ENCODE results near the gene RUFY1.

The RUFY1 gene

DNA sequence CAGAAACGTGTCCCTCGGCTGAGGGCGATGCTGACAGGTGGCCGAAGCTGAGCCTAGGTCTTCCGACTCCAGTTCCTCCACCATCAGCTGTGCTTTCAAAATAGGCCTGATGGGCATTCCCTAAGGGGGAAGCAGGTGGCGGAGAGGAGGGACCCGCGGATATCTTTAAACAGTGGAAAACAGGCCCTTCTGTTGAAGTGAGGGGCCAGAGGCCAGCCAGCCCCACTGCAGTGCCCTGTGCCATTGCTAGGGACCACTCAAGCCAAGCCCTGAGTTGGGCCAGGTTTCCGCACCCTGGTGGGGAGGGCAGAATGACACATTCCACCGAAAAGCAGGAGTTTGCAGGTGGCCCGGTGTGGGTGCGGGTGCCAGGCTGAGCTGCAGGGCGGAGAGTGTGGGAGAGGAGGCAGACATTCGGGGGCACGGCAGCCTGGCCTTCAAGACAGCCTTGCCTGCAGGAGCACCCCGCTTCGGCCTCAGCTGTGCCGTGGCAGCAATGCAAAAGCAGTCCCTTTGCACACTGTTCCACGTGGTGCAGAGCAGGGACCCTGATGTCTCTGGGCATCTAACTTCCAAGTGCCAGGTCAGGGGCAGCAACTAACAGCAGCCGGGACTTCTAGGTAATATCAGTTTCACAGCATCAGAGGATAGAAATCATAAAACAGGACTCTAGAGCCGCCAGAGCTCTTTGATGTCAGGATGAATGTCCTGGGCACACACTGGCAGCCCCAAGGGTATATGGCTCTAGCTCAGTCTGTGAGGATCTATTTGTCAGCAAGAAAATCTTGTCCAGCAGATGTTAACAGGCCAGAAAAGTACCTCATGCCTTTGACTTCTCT lies 55.9 kb downstream of the RUFY1 start:
- no peak for DNase-seq

DNA sequence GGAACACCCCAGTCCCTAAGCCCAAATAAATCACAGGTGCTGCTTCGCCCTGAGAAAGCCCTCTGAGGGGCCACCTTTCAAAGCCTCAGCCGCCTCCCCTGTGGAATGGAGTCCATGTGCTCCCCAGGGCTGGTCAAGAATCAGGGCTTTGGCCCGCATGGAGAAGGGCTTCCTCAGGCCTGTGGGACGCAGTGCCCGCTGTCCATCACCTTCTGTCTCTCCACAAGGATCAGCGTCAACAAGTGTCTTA lies 56.5 kb downstream of the RUFY1 start:
- DNase-seq, result no peak

DNA sequence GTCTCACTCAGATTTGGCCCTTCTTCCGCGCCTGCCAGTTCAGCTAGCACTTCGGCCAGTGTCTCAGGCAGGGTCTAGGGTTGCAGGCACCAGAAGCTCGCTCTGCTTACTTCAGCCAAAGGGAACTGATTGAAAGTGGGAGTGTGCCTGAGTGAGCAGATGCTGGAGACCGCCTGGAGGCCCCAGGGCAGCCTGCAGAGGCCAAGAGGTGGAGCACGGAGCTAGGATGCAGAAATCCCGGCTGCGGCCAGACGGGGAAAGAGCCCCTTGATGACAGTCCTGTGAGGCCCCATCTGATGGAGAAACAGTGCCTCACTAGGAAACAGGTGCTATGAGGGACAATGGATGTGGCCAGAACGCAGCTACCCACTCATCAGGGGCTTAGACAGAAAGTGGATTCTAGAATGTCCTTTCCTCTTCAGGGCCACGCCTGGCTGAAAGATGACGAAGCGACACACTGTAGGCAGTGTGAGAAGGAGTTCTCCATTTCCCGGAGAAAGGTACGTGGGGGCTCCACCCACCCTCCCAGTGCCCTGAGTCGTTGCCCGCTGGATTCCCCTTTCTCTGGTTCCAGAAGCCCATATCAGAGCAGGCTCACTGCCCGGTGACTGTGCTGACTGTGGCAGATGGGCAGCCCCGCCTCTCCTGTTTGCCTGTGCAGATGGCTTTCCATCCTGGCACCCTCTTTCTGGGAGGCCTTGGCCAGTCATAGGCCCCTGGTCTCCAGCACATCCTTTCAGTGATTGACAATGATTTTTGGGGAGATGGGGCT lies 57.0 kb downstream of the RUFY1 start:
- peak; percentile 10 for DNase-seq

DNA sequence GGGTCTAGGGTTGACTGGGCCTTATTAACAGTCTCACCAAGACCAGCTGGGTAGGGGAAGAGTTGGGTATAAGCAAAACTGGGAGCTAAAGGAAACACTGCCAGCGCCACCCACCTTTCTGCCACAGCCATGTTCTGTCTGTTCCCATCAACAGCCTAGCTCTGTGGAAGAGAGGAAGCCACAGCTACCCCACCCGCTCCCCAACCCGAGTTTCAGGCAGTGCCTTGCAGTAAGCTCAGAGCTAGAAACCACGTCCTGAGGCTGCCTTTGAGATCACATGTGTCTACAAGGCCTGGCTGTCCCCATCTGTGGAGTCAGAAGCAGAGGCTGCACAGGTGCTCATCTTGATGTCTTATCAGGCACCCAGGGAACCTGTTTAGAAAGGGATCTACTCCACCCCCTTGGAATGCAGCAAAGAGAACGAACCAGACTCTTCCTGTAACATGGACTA lies 57.8 kb downstream of the RUFY1 start:
- no peak for DNase-seq

DNA sequence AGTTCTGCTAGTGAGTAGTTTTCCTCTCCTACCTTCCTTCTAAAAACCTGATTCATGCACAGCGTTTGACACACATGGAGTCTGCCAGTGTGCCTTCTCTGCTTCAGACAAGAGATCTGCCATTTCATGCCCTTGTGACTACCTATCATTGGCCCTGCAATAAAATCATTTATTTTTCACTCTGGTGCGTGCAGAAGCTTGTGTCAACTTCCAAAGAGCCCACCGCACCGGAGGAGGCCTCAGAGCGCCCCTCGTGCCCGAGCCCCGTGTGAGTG lies 59.4 kb downstream of the RUFY1 start:
- DNase-seq, result no peak

DNA sequence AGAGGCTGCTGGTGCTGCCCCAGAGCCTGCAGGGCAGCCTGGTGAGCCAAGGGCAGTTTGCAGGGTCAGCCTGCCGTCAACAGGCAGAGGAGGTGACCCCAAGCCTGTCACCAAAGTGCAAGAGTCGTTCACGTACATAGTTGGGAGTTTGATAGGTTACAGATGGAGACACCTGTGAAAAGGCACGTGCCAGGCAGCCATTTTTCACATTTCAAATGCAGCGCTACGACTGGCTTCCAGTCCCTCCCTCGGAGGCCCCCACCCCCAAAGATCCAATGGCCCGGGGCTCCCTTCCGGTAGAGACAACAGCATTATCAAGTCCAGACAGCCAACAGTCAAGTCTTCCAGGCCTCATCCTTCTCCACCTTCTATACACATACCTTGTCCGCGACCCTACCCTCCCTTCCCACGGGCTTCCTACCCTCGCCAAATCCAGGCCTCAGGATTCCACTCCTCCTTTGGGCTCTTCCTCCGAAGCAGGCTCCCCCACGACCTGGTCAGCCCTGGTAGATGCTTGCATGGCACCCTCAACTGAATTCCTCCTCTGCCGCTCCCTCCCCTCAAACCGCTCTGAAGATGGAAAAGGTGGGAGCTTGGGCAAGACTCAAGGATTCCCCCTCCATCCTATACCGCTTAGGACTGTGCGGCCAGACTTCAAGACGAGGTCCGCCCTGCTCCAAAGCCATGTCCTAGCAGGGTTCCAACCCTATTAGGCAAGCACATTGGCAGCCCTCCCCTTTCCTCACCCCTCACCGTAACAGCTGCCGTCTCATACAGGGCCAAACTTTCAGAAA lies 60.0 kb downstream of the RUFY1 start:
- DNase-seq, result no peak

DNA sequence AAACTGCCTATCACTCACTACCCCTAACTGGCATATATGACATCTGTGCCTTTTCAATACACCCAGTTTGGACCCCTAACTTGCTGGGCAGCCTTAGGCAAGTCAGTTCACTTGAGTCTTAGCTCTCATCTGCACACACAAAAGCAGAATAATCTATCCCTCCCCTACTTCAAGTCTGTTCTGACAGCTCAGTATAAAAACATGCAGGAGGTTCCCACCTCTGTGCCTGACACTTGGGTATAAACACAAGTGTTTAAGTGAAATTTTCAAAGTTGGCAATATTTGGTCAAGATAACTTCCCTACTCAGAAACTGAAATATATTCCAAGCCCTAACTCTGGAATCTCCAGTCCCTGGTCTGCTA lies 60.5 kb downstream of the RUFY1 start:
- no peak for DNase-seq

DNA sequence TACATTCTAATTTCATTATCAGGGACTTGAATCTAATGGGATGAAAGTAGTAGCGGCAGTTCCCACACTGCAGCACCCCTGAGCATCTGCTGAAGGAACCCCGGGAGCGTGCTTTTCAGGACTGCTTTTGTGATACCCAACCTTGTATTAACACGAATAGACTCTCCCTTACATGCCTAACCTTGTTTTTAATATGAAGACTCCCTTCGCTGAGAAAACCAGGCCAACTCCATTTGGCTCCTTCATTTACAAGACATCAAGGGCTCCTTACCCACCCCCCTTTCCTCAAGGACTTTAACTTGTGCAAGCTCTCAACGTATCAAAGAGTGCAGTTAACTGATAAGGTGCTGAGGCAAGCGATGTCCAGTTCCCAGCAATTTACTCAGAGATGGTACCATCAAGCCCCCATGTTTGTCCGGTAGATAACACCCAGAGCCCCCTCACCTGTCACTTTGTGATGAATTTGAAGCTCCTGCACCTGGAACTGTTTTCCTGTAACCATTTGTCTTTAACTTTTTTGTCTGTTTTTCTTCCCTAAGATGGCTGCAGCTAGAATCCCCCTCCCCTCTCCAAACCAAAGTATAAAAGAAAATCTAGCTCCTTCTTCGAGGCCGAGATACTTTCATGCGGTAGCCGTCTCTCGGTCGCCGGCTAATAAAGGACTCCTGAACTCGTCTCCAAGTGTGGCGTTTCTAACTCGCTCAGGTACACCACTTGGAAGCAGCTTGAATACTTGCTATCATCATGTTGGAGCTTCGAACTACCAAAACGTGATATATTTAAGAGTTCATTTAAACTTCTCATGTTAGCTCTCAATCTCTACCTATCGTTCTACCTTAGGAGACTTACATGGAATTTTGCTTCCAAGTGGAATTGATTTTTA lies 62.5 kb downstream of the RUFY1 start:
- DNase-seq, result no peak

DNA sequence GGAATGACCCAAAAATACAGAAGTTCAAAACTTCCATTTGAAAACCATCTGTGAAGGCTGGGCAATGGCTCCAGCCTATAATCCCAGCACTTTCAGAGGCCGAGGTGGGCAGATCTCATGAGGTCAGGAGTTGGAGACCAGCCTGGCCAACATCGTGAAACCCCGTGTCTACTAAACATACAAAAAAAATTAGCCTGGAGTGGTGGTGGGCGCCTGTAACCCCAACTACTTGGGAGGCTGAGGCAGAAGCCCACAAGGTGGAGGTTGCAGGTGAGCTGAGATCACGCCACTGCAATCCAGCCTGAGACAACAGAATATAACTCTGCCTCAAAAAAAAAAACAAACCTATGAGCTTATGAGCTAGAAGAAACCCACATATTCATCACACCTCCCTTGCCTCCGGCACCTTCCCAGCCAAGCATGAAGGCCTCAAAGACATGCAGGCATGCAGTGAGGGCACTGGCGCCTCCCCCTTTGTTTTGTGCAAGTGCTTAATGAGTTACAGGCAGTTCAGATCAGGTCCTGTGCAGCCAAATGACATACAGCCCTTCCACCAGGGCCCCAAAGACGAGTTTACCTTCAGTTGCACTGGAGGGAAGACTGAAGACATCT lies 63.2 kb downstream of the RUFY1 start:
- no peak for DNase-seq

DNA sequence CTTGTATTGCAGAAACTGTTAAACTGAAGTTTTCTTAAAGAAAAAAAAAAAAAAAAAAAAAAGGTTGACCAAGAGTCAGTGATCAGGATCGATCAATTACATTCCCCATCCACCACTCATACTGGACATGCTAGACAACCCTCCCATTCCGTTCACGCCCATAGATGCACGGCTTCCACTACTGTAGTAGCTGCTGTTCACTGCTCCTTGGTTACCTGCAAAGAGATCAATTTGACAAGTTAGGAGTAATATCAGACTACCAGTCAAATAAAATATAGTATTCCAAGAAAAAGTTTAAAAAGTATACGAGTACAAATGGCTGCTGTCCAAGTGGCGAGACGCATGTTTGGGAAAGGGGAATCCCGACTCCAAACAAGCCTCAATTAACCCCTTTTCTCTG lies 64.4 kb downstream of the RUFY1 start:
- no peak for DNase-seq

DNA sequence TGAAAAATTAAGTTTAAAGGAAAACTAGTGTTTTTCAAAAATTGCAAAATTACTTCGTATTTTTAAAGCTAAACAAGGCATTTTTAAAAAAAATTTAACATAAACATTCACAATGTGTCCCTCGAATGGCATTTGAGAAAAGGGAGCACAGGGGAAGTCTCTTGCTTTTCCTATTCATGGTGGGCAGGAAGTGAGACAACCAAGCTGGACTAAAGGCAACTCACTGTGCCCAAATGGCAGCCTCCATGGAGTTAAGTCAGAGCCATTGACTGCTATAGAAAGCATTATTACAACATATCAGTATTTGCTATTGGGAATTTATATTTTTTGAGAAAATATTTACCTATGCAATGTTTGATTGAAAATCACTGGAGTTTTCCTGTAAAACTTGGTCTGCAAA lies 64.8 kb downstream of the RUFY1 start:
- DNase-seq, result no peak

DNA sequence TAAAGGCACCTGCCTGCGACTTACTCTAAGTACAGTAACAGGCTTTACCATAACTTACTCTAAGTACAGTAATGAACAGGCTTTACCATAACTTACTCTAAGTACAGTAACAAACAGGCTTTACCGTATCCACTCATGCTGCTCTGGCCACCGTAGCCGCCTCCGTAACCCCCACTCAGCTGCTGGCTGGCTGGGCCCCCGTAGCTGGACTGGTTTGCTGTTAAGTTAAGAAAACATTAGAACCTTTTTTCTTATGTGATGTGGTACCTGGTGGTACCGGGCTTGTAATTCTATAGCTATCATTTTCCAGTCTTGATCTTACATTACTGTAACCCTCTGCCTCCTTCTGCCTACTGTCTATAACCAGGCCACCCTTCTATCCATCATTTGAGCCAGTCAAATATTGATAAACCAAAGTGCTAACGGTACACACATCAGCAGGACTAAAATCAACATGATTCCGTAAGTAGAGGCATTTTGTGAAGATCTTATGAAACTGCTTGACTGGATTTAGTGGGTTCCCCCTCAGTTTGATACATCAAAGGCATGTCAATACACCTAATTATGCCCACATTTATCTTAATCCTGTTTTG lies 65.7 kb downstream of the RUFY1 start:
- no peak for DNase-seq

DNA sequence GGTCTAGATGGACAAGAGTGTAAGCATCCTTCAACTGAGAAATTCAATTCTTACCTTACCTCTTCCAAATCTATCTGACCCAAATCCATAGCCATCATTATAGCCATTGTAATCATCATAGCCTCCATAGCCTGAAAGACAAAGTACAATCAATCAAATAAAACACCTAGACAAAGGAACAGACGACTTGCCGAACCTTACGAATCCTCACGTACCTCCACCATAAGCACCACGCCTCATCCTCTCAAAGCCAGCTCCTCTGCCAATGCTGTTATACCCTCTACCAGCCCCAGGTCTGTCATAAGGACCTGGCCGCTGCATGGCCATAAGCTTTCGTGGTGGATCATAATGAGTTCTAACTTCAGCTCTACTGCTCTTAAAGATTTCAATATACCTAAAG lies 67.6 kb downstream of the RUFY1 start:
- no peak for DNase-seq

DNA sequence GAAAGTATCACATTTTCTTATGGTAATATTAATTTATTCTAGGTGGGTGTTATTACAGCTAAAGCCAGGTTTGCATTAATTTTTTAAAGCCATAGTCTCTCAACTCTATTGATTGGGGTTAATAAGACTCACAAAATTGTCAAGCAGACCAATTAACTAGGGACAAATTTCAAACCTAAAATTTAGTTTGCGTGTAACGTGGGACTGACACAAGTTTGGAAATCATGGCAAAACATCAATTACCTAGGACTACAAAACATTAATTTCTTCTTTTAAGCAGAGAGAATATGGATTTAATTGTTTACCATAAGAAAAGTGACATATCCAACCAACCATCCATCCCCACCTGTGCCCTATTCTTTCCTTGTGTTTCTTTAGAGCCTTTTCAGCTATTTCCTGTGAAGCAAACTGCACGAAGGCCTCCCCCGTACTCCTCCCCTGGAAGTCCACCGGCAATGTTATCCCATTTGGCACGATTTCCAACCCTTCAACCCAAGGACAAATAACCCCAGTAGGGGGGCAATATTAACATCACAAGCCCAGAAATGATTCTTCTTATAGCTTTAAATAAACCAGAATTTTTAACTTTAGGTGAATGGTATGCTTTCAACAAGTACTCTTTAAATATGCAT lies 68.7 kb downstream of the RUFY1 start:
- no peak for DNase-seq

DNA sequence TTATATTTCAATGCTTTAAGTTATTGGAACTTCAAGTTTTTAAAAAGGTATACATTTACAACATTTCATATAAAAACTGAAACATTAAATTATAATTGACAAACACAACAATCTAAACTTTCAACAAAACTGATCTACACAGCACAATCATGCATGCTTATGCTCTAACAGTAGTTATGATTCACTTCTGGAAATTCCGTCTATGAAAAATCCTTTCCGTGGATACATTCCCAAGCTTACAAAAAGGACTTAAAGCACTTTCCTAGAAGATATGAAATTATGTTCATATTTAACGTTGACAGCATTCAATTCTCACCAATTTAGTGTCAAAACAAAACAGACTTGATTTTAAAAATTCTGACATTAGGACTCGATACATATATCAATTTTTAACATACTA lies 69.4 kb downstream of the RUFY1 start:
- no peak for DNase-seq

DNA sequence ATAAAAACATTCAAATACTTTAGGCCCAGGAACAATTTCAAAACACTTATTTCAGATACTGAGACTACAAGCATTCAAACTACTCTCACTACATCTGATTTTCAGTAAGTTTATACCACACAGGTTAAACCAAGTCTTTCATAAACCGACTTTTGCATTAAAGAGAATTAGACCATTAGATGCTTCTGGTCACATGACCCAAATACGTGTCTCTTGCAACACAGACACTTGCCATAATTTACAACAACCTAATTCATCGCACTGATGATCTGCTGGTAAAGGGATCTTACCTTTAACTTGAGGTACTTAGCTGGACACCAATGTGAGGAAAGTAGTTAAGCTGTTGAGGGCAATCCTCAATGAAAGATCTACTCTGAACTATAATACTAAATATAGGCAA lies 69.9 kb downstream of the RUFY1 start:
- no peak for DNase-seq

DNA sequence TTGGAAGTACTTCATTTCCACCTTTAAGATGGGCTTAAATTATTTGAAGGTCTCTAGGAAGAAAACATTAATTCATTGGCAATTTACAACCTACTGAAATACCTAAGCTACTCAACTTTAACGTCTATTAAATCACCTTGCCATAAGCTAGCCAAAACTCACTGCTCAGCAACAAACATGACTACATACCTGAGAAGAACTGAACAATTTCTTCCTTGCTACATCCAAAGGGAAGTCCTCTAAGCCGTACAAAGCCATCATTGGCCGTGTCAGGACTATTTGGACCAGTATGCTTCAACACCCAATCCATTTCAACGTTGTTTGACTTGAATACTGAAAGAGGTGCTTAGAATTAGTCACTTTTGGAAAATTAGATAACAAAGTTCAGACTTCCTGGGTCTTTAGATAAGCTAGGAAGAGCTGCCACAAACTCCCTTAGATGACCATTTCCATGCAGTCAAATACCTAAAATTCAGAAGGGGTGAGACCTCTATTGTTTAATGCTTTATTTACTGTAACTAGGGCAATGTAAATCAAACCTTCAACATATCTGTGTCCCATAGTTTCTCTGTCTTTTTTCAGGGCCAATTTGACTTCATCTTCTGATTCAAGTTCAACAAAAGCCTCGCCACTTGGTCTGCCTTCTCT lies 70.5 kb downstream of the RUFY1 start:
- peak; percentile 2 for DNase-seq

DNA sequence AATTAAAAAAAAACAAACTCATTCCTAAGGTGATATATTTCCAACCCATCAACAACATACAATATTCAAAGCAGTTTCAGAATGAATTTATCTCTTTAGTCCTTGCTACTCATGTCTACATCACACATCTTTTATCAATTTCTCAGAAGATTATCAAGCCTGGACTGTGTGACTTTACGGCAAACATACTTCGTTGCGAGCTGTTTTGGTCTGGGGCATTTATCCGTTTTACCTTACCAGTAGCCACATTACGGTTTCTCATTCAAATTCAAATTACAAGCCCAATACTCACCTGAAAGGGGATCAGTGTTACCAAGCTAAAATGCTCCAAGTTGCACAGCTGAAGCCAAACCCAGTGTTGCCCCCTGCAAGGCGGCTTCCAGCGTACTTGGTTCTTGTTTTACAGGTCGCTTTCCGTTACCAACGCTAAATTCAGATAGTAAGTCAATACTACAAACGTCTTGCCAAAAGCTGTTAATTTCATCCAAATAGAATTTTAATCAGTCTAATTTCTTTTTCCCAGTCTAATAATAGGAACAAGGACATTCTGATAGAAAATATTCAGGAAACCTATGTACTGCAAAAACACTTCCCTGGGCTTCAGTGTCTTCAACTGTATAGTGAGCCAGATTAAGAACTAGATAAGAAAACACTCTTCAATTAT lies 71.3 kb downstream of the RUFY1 start:
- no peak for DNase-seq

DNA sequence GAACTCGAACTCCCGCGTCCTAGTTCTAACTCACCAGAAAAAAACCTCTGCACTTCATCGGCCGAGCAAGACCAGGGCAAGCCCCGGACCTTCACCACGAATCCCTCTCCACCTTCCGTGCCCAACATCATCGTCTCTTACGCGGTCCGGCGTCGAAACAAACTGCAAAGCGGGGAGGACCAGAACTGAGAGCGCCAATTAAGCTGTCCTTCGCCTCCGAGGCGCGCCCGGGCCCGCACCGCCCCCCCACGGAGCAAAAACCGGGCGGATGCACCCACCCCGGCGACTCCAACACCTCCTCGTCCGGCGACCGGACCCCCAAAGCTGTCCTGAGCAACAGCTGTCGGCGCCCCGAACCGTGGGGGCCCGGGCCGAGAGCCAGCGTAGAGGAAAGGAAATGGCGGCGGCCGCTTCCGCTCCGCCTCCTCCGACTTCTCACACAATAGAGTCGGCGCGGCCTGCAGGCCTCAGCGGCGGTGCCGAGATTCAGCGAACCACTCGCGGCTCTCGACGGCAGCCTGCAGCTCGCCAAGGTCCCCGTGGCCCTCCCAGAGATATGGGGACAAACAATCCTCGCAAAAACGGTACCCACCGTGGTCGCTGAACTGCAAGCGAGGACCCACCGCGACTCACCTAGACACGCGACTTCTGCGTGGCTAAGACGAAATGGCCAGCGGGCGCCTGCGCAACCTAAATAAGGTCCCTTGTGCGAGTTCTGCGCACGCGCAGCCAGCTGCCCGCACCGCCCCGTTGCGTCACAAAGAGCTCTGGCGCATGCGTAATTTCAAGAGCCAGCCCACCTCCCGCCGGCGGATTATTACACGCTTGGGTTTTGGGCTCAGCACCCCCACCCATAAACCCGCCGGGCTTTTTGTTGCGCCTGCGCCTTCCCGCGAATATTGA lies 72.9 kb downstream of the RUFY1 start, which contains the start of gene HNRNPH1:
TSS of gene HNRNPH1 (minus strand) at position 669 of the 903 bp plus-strand sequence. CDS start at position 131, 538 bp downstream.
- DNase-seq, result peak; percentile 99
